ENCODE results near the gene MRPL21. TPM values are rescaled to one million over a fixed set of nuclear protein-coding genes. Genes with fewer than 3 reads are reported as not detected.
A peak's percentile ranks its signal among the peaks of the same experiment; 100 is the strongest.

MRPL21 gene
- total and polyA plus RNA-seq, 2 of the 13 experiments (the other 11 are each of a cell fraction or from before 2014, with no cell fraction given) = 61.5 to 100 TPM

DNA sequence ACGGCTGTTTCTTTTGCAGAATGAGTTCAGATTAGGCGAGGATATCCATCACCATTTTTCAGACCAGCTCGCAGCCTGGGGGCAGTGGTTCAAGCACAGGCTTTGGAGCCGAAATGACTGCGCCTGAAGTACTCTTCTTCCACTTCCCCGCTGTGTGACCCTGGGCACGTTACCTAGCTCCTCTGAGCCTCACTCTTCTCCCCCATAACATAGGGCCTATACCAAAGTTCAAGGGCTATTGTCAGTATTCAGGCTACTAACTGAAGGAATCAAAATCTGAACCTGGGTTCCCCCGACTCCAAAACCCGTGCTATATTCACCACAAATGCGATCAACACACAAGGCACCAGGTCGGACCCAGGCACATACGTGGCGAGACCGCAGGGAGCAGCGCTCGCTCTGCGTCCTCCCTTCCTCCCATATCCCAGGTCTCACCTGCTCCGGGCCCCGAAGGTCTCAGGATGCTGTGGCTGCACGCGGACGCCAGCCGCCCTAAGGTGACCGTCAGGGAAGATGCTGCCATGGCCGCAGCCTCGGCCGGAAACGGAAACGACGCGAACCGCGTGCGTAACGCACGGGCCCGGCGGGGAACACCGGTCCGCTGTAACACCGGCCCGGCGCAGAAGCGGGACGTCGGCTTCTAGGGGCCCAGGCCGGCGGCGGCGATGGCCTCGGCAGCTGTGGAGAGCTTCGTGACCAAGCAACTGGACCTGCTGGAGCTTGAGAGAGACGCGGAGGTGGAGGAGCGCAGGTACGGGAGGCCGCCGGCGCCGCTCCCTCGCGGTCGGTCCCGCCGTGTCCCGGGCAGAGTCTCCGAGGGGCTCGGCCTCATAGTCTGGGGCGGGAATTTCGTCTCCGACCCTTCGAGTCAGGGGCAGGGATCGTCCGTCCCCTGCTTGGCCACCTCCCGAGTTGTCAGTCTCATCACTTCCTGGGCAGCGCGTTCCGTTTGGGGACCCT is at the start of gene MRPL21, which contains the start of gene IGHMBP2 (continued):
- TF ChIP-seq, protein P1, sequence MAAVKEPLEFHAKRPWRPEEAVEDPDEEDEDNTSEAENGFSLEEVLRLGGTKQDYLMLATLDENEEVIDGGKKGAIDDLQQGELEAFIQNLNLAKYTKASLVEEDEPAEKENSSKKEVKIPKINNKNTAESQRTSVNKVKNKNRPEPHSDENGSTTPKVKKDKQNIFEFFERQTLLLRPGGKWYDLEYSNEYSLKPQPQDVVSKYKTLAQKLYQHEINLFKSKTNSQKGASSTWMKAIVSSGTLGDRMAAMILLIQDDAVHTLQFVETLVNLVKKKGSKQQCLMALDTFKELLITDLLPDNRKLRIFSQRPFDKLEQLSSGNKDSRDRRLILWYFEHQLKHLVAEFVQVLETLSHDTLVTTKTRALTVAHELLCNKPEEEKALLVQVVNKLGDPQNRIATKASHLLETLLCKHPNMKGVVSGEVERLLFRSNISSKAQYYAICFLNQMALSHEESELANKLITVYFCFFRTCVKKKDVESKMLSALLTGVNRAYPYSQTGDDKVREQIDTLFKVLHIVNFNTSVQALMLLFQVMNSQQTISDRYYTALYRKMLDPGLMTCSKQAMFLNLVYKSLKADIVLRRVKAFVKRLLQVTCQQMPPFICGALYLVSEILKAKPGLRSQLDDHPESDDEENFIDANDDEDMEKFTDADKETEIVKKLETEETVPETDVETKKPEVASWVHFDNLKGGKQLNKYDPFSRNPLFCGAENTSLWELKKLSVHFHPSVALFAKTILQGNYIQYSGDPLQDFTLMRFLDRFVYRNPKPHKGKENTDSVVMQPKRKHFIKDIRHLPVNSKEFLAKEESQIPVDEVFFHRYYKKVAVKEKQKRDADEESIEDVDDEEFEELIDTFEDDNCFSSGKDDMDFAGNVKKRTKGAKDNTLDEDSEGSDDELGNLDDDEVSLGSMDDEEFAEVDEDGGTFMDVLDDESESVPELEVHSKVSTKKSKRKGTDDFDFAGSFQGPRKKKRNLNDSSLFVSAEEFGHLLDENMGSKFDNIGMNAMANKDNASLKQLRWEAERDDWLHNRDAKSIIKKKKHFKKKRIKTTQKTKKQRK (IDR thresholded peaks at IDR 0.05; ENCODE audit: low read length) = no peak
- TF ChIP-seq DMAP1 (CRISPR knock-in tag; IDR thresholded peaks at IDR 0.05) (peak; percentile 94), ZNF337 (CRISPR knock-in tag; IDR thresholded peaks at IDR 0.05; ENCODE audit: borderline replicate concordance, low read depth) (peak; percentile 86; the same call in 1 of the 2 replicates), ZNF446 (CRISPR knock-in tag; IDR thresholded peaks at IDR 0.05) (peak; percentile 88), ZNF772 (CRISPR knock-in tag; IDR thresholded peaks at IDR 0.05) (peak; percentile 88; the same call in 1 of the 2 replicates), CAMTA2 (CRISPR knock-in tag; IDR thresholded peaks at IDR 0.05; ENCODE audit: borderline replicate concordance) (0 out of 2 replicates have a peak, but pooled peaks have one; percentile 63), ELF3 (CRISPR knock-in tag; IDR thresholded peaks at IDR 0.05) (peak; percentile 80), ZNF512 (CRISPR knock-in tag; IDR thresholded peaks at IDR 0.05) (peak; percentile 86; the same call in 1 of the 2 replicates), IRF2 (CRISPR knock-in tag; IDR thresholded peaks at IDR 0.05) (peak; percentile 97), ZNF496 (CRISPR knock-in tag; IDR thresholded peaks at IDR 0.05; ENCODE audit: insufficient replicate concordance) (no peak), ZNF383 (CRISPR knock-in tag; IDR thresholded peaks at IDR 0.05; ENCODE audit: borderline replicate concordance) (peak; percentile 91; the same call in 1 of the 2 replicates), STAT5B (CRISPR knock-in tag; IDR thresholded peaks at IDR 0.05) (peak; percentile 87)
- TF ChIP-seq, protein P2, sequence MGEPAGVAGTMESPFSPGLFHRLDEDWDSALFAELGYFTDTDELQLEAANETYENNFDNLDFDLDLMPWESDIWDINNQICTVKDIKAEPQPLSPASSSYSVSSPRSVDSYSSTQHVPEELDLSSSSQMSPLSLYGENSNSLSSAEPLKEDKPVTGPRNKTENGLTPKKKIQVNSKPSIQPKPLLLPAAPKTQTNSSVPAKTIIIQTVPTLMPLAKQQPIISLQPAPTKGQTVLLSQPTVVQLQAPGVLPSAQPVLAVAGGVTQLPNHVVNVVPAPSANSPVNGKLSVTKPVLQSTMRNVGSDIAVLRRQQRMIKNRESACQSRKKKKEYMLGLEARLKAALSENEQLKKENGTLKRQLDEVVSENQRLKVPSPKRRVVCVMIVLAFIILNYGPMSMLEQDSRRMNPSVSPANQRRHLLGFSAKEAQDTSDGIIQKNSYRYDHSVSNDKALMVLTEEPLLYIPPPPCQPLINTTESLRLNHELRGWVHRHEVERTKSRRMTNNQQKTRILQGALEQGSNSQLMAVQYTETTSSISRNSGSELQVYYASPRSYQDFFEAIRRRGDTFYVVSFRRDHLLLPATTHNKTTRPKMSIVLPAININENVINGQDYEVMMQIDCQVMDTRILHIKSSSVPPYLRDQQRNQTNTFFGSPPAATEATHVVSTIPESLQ (CRISPR knock-in tag; conservative IDR thresholded peaks at IDR 0.05) = no peak

Measured in HepG2 (cell line).